Nephron (organoid): ENCODE measurements around the gene RNU2-1.
A peak's percentile ranks its signal among the peaks of the same experiment; 100 is the strongest.

Source experiments
- H3K27ac Mint-ChIP-seq, 3 experiments: 2 replicates each; pipeline ENCODE4 v1.8.0; 2020; ENCODE audit warnings: mixed read lengths in 3 of 3, mild to moderate bottlenecking in 2 of 3, moderate library complexity in 1 of 3
- H3K27me3 Mint-ChIP-seq: 2 replicates; pipeline ENCODE4 v1.8.0; 2021; ENCODE audit warnings: low read depth, mild to moderate bottlenecking, moderate library complexity, mixed read lengths
- H3K36me3 Mint-ChIP-seq: 2 replicates; pipeline ENCODE4 v1.8.0; 2020; ENCODE audit warnings: low read depth, mixed read lengths
- H3K4me1 Mint-ChIP-seq: 2 replicates; pipeline ENCODE4 v1.8.0; 2020; ENCODE audit warnings: mixed read lengths
- H3K4me3 Mint-ChIP-seq, 3 experiments: 2 replicates each; pipeline ENCODE4 v1.8.0; 2020; ENCODE audit warnings: mild to moderate bottlenecking in 3 of 3, mixed read lengths in 3 of 3, moderate library complexity in 2 of 3
- H3K9me3 Mint-ChIP-seq: 2 replicates; pipeline ENCODE4 v1.8.0; 2020; ENCODE audit warnings: mixed read lengths
- TF ChIP-seq, protein P1 (sequence below), 3 experiments: fragments of 200-600 bp; sonication (generic); IDR thresholded peaks; one replicate each; pipeline ENCODE4 v1.5.0; 2021; ENCODE audit warnings: antibody characterized with exemption in 3 of 3; ENCODE audit not compliant: unreplicated experiment in 3 of 3

Gene RNU2-1

GRCh38 chr17:43226393-43226792 lies 7.4 kb downstream of the RNU2-1 start:
- TF ChIP-seq, protein P1, sequence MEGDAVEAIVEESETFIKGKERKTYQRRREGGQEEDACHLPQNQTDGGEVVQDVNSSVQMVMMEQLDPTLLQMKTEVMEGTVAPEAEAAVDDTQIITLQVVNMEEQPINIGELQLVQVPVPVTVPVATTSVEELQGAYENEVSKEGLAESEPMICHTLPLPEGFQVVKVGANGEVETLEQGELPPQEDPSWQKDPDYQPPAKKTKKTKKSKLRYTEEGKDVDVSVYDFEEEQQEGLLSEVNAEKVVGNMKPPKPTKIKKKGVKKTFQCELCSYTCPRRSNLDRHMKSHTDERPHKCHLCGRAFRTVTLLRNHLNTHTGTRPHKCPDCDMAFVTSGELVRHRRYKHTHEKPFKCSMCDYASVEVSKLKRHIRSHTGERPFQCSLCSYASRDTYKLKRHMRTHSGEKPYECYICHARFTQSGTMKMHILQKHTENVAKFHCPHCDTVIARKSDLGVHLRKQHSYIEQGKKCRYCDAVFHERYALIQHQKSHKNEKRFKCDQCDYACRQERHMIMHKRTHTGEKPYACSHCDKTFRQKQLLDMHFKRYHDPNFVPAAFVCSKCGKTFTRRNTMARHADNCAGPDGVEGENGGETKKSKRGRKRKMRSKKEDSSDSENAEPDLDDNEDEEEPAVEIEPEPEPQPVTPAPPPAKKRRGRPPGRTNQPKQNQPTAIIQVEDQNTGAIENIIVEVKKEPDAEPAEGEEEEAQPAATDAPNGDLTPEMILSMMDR (IDR thresholded peaks at IDR 0.05; ENCODE audit: unreplicated experiment in 3 of 3), result no peak
- no peaks in the 10 kb centered on the region for H3K27me3 Mint-ChIP-seq
- no peak overlapping the region for H3K4me3 Mint-ChIP-seq
- no peaks in the 10 kb centered on the region for H3K9me3 Mint-ChIP-seq
- H3K27ac Mint-ChIP-seq, result no peak overlapping the region
- H3K4me1 Mint-ChIP-seq, result no peaks in the 10 kb centered on the region
- no peaks in the 10 kb centered on the region for H3K36me3 Mint-ChIP-seq

DNA sequence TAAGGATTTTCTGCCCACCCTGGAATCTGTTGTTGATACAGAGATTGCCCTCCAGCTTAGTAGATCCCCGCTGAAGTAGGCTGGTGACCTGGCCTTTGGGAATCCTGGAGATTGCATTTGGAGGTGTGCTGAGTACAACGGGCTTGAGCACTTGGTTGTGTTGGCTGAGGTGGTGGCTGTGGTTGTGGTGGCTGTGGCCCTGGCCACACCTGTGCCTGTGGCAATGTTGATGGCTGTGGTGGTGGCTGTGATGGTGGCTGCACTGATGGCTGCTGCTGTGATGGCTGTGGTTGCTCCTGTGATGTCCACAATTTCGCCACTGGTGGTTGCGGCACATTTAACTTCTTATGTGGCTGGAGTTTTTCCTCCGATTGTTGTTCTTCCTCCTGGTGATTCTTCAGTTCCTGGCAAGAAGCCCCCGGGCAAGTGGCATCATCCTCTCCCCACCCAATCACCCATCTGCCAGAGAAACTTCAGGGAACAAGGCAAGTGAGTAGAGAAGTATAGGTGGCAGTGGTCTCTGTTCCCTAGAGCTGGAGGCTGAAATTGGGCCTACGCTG lies 9.6 kb downstream of the RNU2-1 start:
- Mint-ChIP-seq H3K36me3 (no peaks in the 10 kb centered on the region), H3K4me1 (no peaks in the 10 kb centered on the region)
- TF ChIP-seq, protein P1 (IDR thresholded peaks at IDR 0.05; ENCODE audit: unreplicated experiment in 3 of 3), result no peak

GRCh38 chr17:43220511-43221125 lies 13.2 kb downstream of the RNU2-1 start:
- no peaks in the 10 kb centered on the region for H3K27me3 Mint-ChIP-seq
- H3K9me3 Mint-ChIP-seq, result no peaks in the 10 kb centered on the region
- no peaks in the 10 kb centered on the region for H3K4me1 Mint-ChIP-seq
- TF ChIP-seq, protein P1 (IDR thresholded peaks at IDR 0.05; ENCODE audit: unreplicated experiment in 3 of 3), result no peak
- H3K27ac Mint-ChIP-seq, result peak overlapping the region in 1 of 3 experiments; percentile 64
- no peak overlapping the region for H3K4me3 Mint-ChIP-seq
- H3K36me3 Mint-ChIP-seq, result peaks cover 4% of the 10 kb centered on the region

More for the DNA sequence above, 9.6 kb downstream of the RNU2-1 start:
- H3K27ac Mint-ChIP-seq, result no peak overlapping the region
- H3K9me3 Mint-ChIP-seq, result no peaks in the 10 kb centered on the region
- H3K27me3 Mint-ChIP-seq, result no peaks in the 10 kb centered on the region
- H3K4me3 Mint-ChIP-seq, result no peak overlapping the region

GRCh38 chr17:43219746-43220380 lies 13.9 kb downstream of the RNU2-1 start:
- H3K4me3 Mint-ChIP-seq, result no peak overlapping the region
- H3K36me3 Mint-ChIP-seq, result peaks cover 8% of the 10 kb centered on the region
- no peaks in the 10 kb centered on the region for H3K4me1 Mint-ChIP-seq

DNA sequence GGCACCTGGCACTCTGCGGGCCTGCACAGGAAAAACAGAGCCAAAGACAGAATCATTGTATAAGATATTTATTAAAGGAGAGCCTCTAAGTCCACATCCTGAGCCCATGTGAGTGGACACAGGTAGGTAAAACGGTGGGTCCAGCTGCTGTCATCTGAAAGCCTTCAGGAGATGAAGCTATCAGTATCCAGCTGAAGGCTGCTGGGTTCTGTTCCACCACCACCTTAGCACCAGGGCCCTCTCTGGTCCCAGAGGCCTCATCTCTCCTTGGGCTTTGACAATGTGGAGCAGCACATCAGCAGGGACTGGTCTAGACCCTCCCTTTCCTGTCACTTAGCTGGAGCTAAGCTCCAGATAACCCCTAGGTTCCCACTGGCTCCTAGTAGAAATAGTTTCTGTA lies 14.8 kb downstream of the RNU2-1 start:
- Mint-ChIP-seq H3K9me3 (no peaks in the 10 kb centered on the region), H3K27ac (no peak overlapping the region), H3K4me1 (no peaks in the 10 kb centered on the region), H3K36me3 (peaks cover 8% of the 10 kb centered on the region), H3K4me3 (no peak overlapping the region), H3K27me3 (no peaks in the 10 kb centered on the region)
- TF ChIP-seq, protein P1 (IDR thresholded peaks at IDR 0.05; ENCODE audit: unreplicated experiment in 3 of 3), result no peak

More at GRCh38 chr17:43219746-43220380, 13.9 kb downstream of the RNU2-1 start:
- peak overlapping the region in 1 of 3 experiments; percentile 64 for H3K27ac Mint-ChIP-seq
- TF ChIP-seq, protein P1 (IDR thresholded peaks at IDR 0.05; ENCODE audit: unreplicated experiment in 3 of 3), result no peak
- no peaks in the 10 kb centered on the region for H3K9me3 Mint-ChIP-seq
- H3K27me3 Mint-ChIP-seq, result no peaks in the 10 kb centered on the region
